Renal cortical epithelial cell (primary cell): ENCODE data around the gene AZGP1. TPM values are rescaled to one million over a fixed set of nuclear protein-coding genes. Genes with fewer than 3 reads are reported as not detected.

ENCODE experiments used
- total RNA-seq: library from RNA; depleted of rRNA; stranded (reverse); fragments of >200 nt; gene quantifications from 2 replicates; pipeline ENCODE4 v1.2.3, GENCODE V29; 2014

The AZGP1 gene
- total RNA-seq, 1 donor from 2014 or later, result not detected

Other genes with a start within 250 kb of the AZGP1 start
- not detected in 2 replicates for gene CYP3A7, start 240.8 kb downstream of the AZGP1 start, total RNA-seq
- gene CYP3A4, start 191.8 kb downstream of the AZGP1 start, total RNA-seq, result 0.69 TPM in 1 of 2 replicates, not detected in the other
- gene CYP3A43, start 148.0 kb downstream of the AZGP1 start, total RNA-seq, result not detected in 2 replicates
- gene OR2AE1, start 99.0 kb downstream of the AZGP1 start, total RNA-seq, result 0.15 TPM in 1 of 2 replicates, not detected in the other
- 21.2 and 35.4 TPM in 2 replicates for gene TRIM4, start 56.5 kb downstream of the AZGP1 start, total RNA-seq
- gene GJC3, start 46.4 kb downstream of the AZGP1 start, total RNA-seq, result not detected in 2 replicates
- gene ZKSCAN1, start 39.6 kb upstream of the AZGP1 start, total RNA-seq, result 33.9 and 70.8 TPM in 2 replicates
- gene ZSCAN21, start 73.7 kb upstream of the AZGP1 start, total RNA-seq, result 5.0 and 13.6 TPM in 2 replicates
- gene ZNF3, start 105.7 kb upstream of the AZGP1 start, total RNA-seq, result 35.4 and 37.0 TPM in 2 replicates
- 36.6 and 72.5 TPM in 2 replicates for gene COPS6, start 112.9 kb upstream of the AZGP1 start, total RNA-seq
- 40.1 and 73.1 TPM in 2 replicates for gene MCM7, start 125.4 kb upstream of the AZGP1 start, total RNA-seq
- 30.0 and 39.1 TPM in 2 replicates for gene AP4M1, start 125.6 kb upstream of the AZGP1 start, total RNA-seq
- gene TAF6, start 143.3 kb upstream of the AZGP1 start, total RNA-seq, result 32.6 and 100 TPM in 2 replicates
- 25.6 and 27.4 TPM in 2 replicates for gene CNPY4, start 143.6 kb upstream of the AZGP1 start, total RNA-seq
- gene MBLAC1, start 150.9 kb upstream of the AZGP1 start, total RNA-seq, result 1.6 and 2.0 TPM in 2 replicates
- gene LAMTOR4, start 172.9 kb upstream of the AZGP1 start, total RNA-seq, result 58.4 and 86.1 TPM in 2 replicates
- gene TRAPPC14, start 182.7 kb upstream of the AZGP1 start, total RNA-seq, result 4.0 and 4.6 TPM in 2 replicates
- 0.75 TPM in 1 of 2 replicates, not detected in the other for gene GAL3ST4, start 192.6 kb upstream of the AZGP1 start, total RNA-seq
- 1.6 and 2.3 TPM in 2 replicates for gene GPC2, start 201.3 kb upstream of the AZGP1 start, total RNA-seq
- not detected in 2 replicates for gene STAG3, start 201.9 kb upstream of the AZGP1 start, total RNA-seq
- not detected in 2 replicates for gene PVRIG, start 243.9 kb upstream of the AZGP1 start, total RNA-seq